K562 (cell line): ENCODE data around the gene RPTOR. TPM values are rescaled to one million over a fixed set of nuclear protein-coding genes. Genes with fewer than 3 reads are reported as not detected.

Source experiments
- ATAC-seq: fragments of 200-7000 bp; cut with Tn5 transposase; 3 replicates; pipeline ENCODE4 v1.9.1; 2020; ENCODE audit warnings: moderate library complexity
- BruUV-seq: library from RNA; stranded (reverse); fragments of 400-500 nt; replicated peaks from 2 replicates; lab custom pipeline; 2021; lab: Mats Ljungman, UMichigan
- CTCF ChIA-PET: fragments of 300-600 bp; formaldehyde crosslinking; extraction: SDS; loops from one replicate; lab custom pipeline; 2021; ENCODE audit warnings: low intra/inter-chr PET ratio; lab: Yijun Ruan, JAX
- POLR2A ChIA-PET: fragments of 300-600, 350-650 bp; sonication (Branson Sonifier 250); formaldehyde crosslinking; extraction: SDS; loops from one replicate; lab custom pipeline; 2021; ENCODE audit warnings: antibody characterized with exemption, inconsistent platforms; lab: Yijun Ruan, JAX
- DNase-seq, 4 experiments: peaks; one replicate each; pipeline versions ENCODE4 v3.0.0 to v3.0.0-alpha.2; 2011 to 2018; ENCODE audit warnings: low spot score in 3 of 4, mixed read lengths in 3 of 4; ENCODE audit errors: extremely low read depth in 1 of 4
- FAIRE-seq: peaks from 2 replicates; lab custom pipeline; 2011; peaks lifted over from hg19 to GRCh38; lab: Jason Lieb, UNC
- H2AFZ ChIP-seq: 2 replicates; pipeline ENCODE4 v1.6.0; 2011; ENCODE audit warnings: low read depth, low read length, control low read depth, inconsistent platforms
- H3K27ac ChIP-seq: fragments of 200-600 bp; 3 replicates; pipeline ENCODE4 v1.8.0; 2011; ENCODE audit warnings: low read depth, mild to moderate bottlenecking, control low read depth, inconsistent platforms, low read length, moderate library complexity, mixed read lengths; ENCODE audit errors: extremely low read depth
- H3K27me3 ChIP-seq, 2 experiments: fragments of 300-600 bp in 1 of 2; 2 replicates in 1 of 2; 3 replicates in 1 of 2; pipeline versions ENCODE4 v1.6.0 to v1.8.0; 2011; ENCODE audit warnings: inconsistent platforms in 2 of 2, low read length in 2 of 2, mild to moderate bottlenecking in 1 of 2, mixed read lengths in 1 of 2, moderate library complexity in 1 of 2; ENCODE audit not compliant: control insufficient read depth in 2 of 2, insufficient read depth in 2 of 2
- H3K36me3 ChIP-seq: fragments of 300-600 bp; 3 replicates; pipeline ENCODE4 v1.8.0; 2011; ENCODE audit warnings: mild to moderate bottlenecking, low read length, inconsistent platforms; ENCODE audit not compliant: control insufficient read depth, insufficient read depth
- H3K4me1 ChIP-seq, 2 experiments: fragments of 200-600 bp in 1 of 2; replicated peaks in 1 of 2; 2 replicates in 1 of 2; 3 replicates in 1 of 2; pipeline versions ENCODE4 v1.5.1 to v1.8.0; 2011; ENCODE audit warnings: inconsistent platforms in 2 of 2, low read length in 2 of 2, mild to moderate bottlenecking in 1 of 2, mixed read lengths in 1 of 2, moderate library complexity in 1 of 2; ENCODE audit not compliant: control insufficient read depth in 2 of 2, insufficient read depth in 2 of 2
- H3K4me2 ChIP-seq: 2 replicates; pipeline ENCODE4 v1.6.1; 2011; ENCODE audit warnings: low read length, control low read depth, inconsistent platforms, mixed read lengths; ENCODE audit not compliant: insufficient read depth
- H3K4me3 ChIP-seq: fragments of 200-600 bp; sonication (generic), shearing (Covaris generic); 2 replicates; pipeline ENCODE4 v1.5.1; 2016; ENCODE audit warnings: control low read depth, inconsistent platforms
- H3K79me2 ChIP-seq: fragments of 200-600 bp; 3 replicates; pipeline ENCODE4 v1.8.0; 2011; ENCODE audit warnings: low read length, inconsistent platforms; ENCODE audit not compliant: control insufficient read depth, insufficient read depth
- H3K9ac ChIP-seq, 2 experiments: 2 replicates each; pipeline versions ENCODE4 v1.6.0 to v1.6.1; 2011; ENCODE audit warnings: low read depth in 2 of 2, low read length in 2 of 2, control low read depth in 1 of 2, inconsistent platforms in 1 of 2, mild to moderate bottlenecking in 1 of 2, mixed read lengths in 1 of 2; ENCODE audit not compliant: insufficient read depth in 1 of 2
- H3K9me1 ChIP-seq: one replicate; pipeline ENCODE4 v1.6.0; 2011; ENCODE audit warnings: inconsistent platforms, mild to moderate bottlenecking, low read length, moderate library complexity; ENCODE audit not compliant: control insufficient read depth, insufficient read depth
- H3K9me3 ChIP-seq: replicated peaks from 2 replicates; pipeline ENCODE4 v1.5.1; 2011; ENCODE audit warnings: low read depth, low read length, inconsistent platforms; ENCODE audit not compliant: control insufficient read depth, insufficient read depth
- H4K20me1 ChIP-seq: replicated peaks from 2 replicates; pipeline ENCODE4 v1.6.1; 2011; ENCODE audit warnings: low read length, inconsistent platforms, mixed read lengths; ENCODE audit not compliant: control insufficient read depth, insufficient read depth
- ASH1L ChIP-seq: fragments of 450-650 bp; IDR thresholded peaks from 2 replicates; pipeline ENCODE4 v1.6.1; 2018; ENCODE audit warnings: borderline replicate concordance, mild to moderate bottlenecking, low read depth; ENCODE audit not compliant: partially characterized antibody
- CHD2 ChIP-seq: IDR thresholded peaks from 2 replicates; pipeline ENCODE4 v1.6.1; 2011; ENCODE audit warnings: low read depth, low read length
- L3MBTL2 ChIP-seq: fragments of 450-650 bp; IDR thresholded peaks from 2 replicates; pipeline ENCODE4 v1.6.1; 2016; ENCODE audit warnings: mild to moderate bottlenecking, moderate library complexity
- MECOM ChIP-seq: fragments of 250-450 bp; sonication (Bioruptor Pico); IDR thresholded peaks from 2 replicates; pipeline ENCODE4 v1.8.0; 2022; ENCODE audit warnings: inconsistent platforms
- MEIS2 ChIP-seq: fragments of 450-650 bp; IDR thresholded peaks from 2 replicates; pipeline ENCODE4 v1.6.1; 2014; ENCODE audit warnings: mild to moderate bottlenecking; ENCODE audit not compliant: partially characterized antibody
- ZNF316 ChIP-seq: fragments of 450-650 bp; IDR thresholded peaks from 2 replicates; pipeline ENCODE4 v1.6.1; 2016
- WGBS: fragments of 100-300 bp; shearing (Covaris generic); methylation state at CpG from one replicate; pipeline ENCODE4 v1.1.6; 2016; ENCODE audit warnings: low coverage, mixed read lengths; ENCODE audit not compliant: insufficient coverage; ENCODE audit errors: missing lambda C conversion rate; 5-methylcytosine and 5-hydroxymethylcytosine counted together
- in situ Hi-C: fragments of 300-500 bp; cut with MboI; formaldehyde crosslinking; loops from 4 replicates; pipeline ENCODE4 v1.15.0; 2018; ENCODE audit warnings: inconsistent platforms, mixed read lengths
- intact Hi-C: fragments of 100-400 bp; cut with micrococcal nuclease; formaldehyde crosslinking; loops from 2 replicates; pipeline ENCODE4 v1.14.2; 2022
- polyA plus RNA-seq, 8 experiments: library from polyadenylated mRNA; depleted of rRNA in 4 of 8; stranded (reverse) in 5 of 8; unstranded in 3 of 8; fragments of >200 nt; fragmentation: Nextera tagmentation in 2 of 8; fragmentation: Illumina TruSeq in 1 of 8; extraction: Ambion mirVana in 2 of 8; extraction: Trizol in 1 of 8; gene quantifications; 2 replicates each; pipeline versions ENCODE4 v1.2.1 to v1.2.3, GENCODE V29; 2011 to 2014; ENCODE audit warnings: inconsistent platforms in 1 of 8, missing spikeins in 1 of 8
- total RNA-seq, 7 experiments: library from RNA; depleted of rRNA in 6 of 7; stranded (reverse); fragments of >200 nt in 6 of 7; fragmentation: Illumina TruSeq in 2 of 7; extraction: Trizol in 2 of 7; gene quantifications; 2 replicates each; pipeline versions ENCODE4 v1.2.1 to v1.2.3, GENCODE V29; 2011 to 2021; ENCODE audit warnings: low replicate concordance in 1 of 7
- TF ChIP-seq, protein P1 (sequence below): fragments of 450-650 bp; IDR thresholded peaks from 2 replicates; pipeline ENCODE4 v1.6.1; 2016
- TF ChIP-seq, protein P2 (sequence below): fragments of 450-650 bp; IDR thresholded peaks from 2 replicates; pipeline ENCODE4 v1.6.1; 2018; ENCODE audit not compliant: partially characterized antibody

RPTOR gene
- total and polyA plus RNA-seq, 9 of the 15 experiments (the other 6 are each of a cell fraction or from before 2014, with no cell fraction given), result 0.24 to 54.1 (median 10.2) TPM

DNA sequence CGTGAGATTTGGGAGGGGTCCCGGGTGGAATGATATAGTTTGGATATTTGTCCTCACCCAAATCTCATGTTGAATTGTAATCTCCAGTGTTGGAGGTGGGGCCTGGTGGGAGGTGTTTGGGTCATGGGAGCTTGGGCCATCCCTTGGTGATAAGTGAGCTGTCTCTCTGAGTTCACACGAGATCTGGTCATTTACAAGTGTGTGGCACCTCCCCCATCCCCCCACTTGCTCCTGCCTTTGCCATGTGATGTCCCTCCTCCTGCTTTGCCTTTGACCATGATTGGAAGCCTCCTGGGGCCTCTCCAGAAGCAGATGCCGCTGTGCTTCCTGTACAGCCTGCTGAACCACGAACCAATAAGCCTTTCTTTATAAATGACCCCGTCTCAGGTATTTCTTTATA lies 469.0 kb downstream of the RPTOR start:
- no TSS peak for BruUV-seq
- in situ Hi-C loops (no loop called here), intact Hi-C loops (loop anchor here (10.0 kb wide), 1 partner anchor 221 kb away; the partner anchor contains the start of genes NDUFAF8 and TEPSIN)
- TF ChIP-seq, protein P1, sequence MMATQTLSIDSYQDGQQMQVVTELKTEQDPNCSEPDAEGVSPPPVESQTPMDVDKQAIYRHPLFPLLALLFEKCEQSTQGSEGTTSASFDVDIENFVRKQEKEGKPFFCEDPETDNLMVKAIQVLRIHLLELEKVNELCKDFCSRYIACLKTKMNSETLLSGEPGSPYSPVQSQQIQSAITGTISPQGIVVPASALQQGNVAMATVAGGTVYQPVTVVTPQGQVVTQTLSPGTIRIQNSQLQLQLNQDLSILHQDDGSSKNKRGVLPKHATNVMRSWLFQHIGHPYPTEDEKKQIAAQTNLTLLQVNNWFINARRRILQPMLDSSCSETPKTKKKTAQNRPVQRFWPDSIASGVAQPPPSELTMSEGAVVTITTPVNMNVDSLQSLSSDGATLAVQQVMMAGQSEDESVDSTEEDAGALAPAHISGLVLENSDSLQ, result peak; percentile 38; the same call in 1 of the 2 replicates
- peak; percentile 27 for TF ChIP-seq MEIS2
- no peak for TF ChIP-seq ASH1L
- peak; percentile 16; the same call in 1 of the 2 replicates for TF ChIP-seq L3MBTL2
- TF ChIP-seq, protein P2, sequence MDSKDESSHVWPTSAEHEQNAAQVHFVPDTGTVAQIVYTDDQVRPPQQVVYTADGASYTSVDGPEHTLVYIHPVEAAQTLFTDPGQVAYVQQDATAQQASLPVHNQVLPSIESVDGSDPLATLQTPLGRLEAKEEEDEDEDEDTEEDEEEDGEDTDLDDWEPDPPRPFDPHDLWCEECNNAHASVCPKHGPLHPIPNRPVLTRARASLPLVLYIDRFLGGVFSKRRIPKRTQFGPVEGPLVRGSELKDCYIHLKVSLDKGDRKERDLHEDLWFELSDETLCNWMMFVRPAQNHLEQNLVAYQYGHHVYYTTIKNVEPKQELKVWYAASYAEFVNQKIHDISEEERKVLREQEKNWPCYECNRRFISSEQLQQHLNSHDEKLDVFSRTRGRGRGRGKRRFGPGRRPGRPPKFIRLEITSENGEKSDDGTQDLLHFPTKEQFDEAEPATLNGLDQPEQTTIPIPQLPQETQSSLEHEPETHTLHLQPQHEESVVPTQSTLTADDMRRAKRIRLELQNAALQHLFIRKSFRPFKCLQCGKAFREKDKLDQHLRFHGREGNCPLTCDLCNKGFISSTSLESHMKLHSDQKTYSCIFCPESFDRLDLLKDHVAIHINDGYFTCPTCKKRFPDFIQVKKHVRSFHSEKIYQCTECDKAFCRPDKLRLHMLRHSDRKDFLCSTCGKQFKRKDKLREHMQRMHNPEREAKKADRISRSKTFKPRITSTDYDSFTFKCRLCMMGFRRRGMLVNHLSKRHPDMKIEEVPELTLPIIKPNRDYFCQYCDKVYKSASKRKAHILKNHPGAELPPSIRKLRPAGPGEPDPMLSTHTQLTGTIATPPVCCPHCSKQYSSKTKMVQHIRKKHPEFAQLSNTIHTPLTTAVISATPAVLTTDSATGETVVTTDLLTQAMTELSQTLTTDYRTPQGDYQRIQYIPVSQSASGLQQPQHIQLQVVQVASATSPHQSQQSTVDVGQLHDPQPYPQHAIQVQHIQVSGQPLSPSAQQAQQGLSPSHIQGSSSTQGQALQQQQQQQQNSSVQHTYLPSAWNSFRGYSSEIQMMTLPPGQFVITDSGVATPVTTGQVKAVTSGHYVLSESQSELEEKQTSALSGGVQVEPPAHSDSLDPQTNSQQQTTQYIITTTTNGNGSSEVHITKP, result peak; percentile 41
- TF ChIP-seq ZNF316, result peak; percentile 32; the same call in 1 of the 2 replicates
- TF ChIP-seq MECOM (CRISPR knock-in tag), result no peak
- TF ChIP-seq CHD2, result peak; percentile 83
- CTCF ChIA-PET, result no interaction called here
- FAIRE-seq, result no peak
- Histone ChIP-seq H3K27ac (no peak overlapping the region), H3K9me1 (no peaks in the 10 kb centered on the region), H3K36me3 (no peaks in the 10 kb centered on the region; the same call in 2 of the 3 replicates), H3K79me2 (peaks cover 3% of the 10 kb centered on the region; the same call in 1 of the 3 replicates), H4K20me1 (no peaks in the 10 kb centered on the region), H3K4me1 (peaks cover 11 to 20% of the 10 kb centered on the region in 2 experiments; a peak in 4 of 5 replicates), H3K9me3 (peaks cover 8% of the 10 kb centered on the region), H3K27me3 (no peaks in the 10 kb centered on the region), H3K4me3 (no peak overlapping the region), H3K9ac (peak overlapping the region in 1 of 2 experiments; percentile 10; a peak in 1 of 4 replicates), H3K4me2 (no peak overlapping the region), H2AFZ (peak overlapping the region; percentile 43; the same call in 1 of the 2 replicates)
- 49% methylated on average over 6 of the region's 6 CpGs for WGBS
- POLR2A ChIA-PET, result interaction anchor here (0.6 to 1.2 kb wide), 2 partner anchors 10 to 16 kb away, joined by 3 read pairs; no protein-coding TSS in a partner anchor
- peak; percentile 20; the same call in 1 of the 3 replicates for ATAC-seq
- DNase-seq, result peak in 1 of 4 experiments; percentile 56
